Trophoblast cell (in vitro differentiated cells and primary cell): ENCODE measurements around the gene CIB2.

Experiments
- DNase-seq, 2 donors: peaks; one replicate each; pipeline ENCODE4 v3.0.0-alpha.2; 2016
- H2AFZ ChIP-seq: 2 replicates; pipeline ENCODE4 v1.6.1; 2013; ENCODE audit warnings: low read length, moderate library complexity, mild to moderate bottlenecking; ENCODE audit not compliant: insufficient read depth, poor library complexity
- H2AK5ac ChIP-seq: 2 replicates; pipeline ENCODE4 v1.6.1; 2013; ENCODE audit warnings: mild to moderate bottlenecking, low read length
- H2BK120ac ChIP-seq: 2 replicates; pipeline ENCODE4 v1.6.1; 2013; ENCODE audit warnings: low read length, mild to moderate bottlenecking, moderate library complexity; ENCODE audit not compliant: insufficient read depth, poor library complexity
- H2BK12ac ChIP-seq: 2 replicates; pipeline ENCODE4 v1.6.1; 2013; ENCODE audit warnings: mild to moderate bottlenecking, low read length, moderate library complexity
- H2BK5ac ChIP-seq: 2 replicates; pipeline ENCODE4 v1.6.1; 2013; ENCODE audit warnings: low read length, low read depth, moderate library complexity, mild to moderate bottlenecking; ENCODE audit not compliant: poor library complexity
- H3K14ac ChIP-seq: 2 replicates; pipeline ENCODE4 v1.6.1; 2013; ENCODE audit warnings: mild to moderate bottlenecking, low read length
- H3K18ac ChIP-seq: 2 replicates; pipeline ENCODE4 v1.6.1; 2013; ENCODE audit warnings: mild to moderate bottlenecking, low read length
- H3K23ac ChIP-seq: 2 replicates; pipeline ENCODE4 v1.6.1; 2013; ENCODE audit warnings: low read length
- H3K27ac ChIP-seq: 2 replicates; pipeline ENCODE4 v1.5.1; 2013; ENCODE audit warnings: low read depth, mild to moderate bottlenecking, inconsistent platforms, low read length, moderate library complexity
- H3K27me3 ChIP-seq: 2 replicates; pipeline ENCODE4 v1.6.1; 2013; ENCODE audit warnings: inconsistent platforms, mild to moderate bottlenecking, low read length, moderate library complexity; ENCODE audit not compliant: insufficient read depth
- H3K36me3 ChIP-seq, 2 experiments: 1 replicate in 1 of 2; 2 replicates in 1 of 2; pipeline ENCODE4 v1.6.1; 2013; ENCODE audit warnings: low read length in 2 of 2, mild to moderate bottlenecking in 2 of 2, moderate library complexity in 1 of 2; ENCODE audit not compliant: insufficient read depth in 2 of 2, control insufficient read depth in 1 of 2
- H3K4ac ChIP-seq: 2 replicates; pipeline ENCODE4 v1.6.1; 2013; ENCODE audit warnings: low read depth, mild to moderate bottlenecking, low read length, moderate library complexity
- H3K4me1 ChIP-seq, 2 experiments: 1 replicate in 1 of 2; 2 replicates in 1 of 2; pipeline ENCODE4 v1.6.1; 2013; ENCODE audit warnings: low read length in 2 of 2, mild to moderate bottlenecking in 2 of 2, moderate library complexity in 1 of 2; ENCODE audit not compliant: insufficient read depth in 2 of 2, control insufficient read depth in 1 of 2
- H3K4me2 ChIP-seq: 2 replicates; pipeline ENCODE4 v1.6.1; 2013; ENCODE audit warnings: inconsistent platforms, mild to moderate bottlenecking, low read length, moderate library complexity
- H3K4me3 ChIP-seq: 2 replicates; pipeline ENCODE4 v1.5.1; 2013; ENCODE audit warnings: mild to moderate bottlenecking, low read depth, low read length, inconsistent platforms
- H3K79me1 ChIP-seq: one replicate; pipeline ENCODE4 v1.6.1; 2013; ENCODE audit warnings: low read length
- H3K79me2 ChIP-seq: 2 replicates; pipeline ENCODE4 v1.6.1; 2013; ENCODE audit warnings: low read length, mild to moderate bottlenecking; ENCODE audit not compliant: control insufficient read depth, insufficient read depth, poor library complexity
- H3K9ac ChIP-seq: 2 replicates; pipeline ENCODE4 v1.6.1; 2013; ENCODE audit warnings: mild to moderate bottlenecking, low read length
- H3K9me3 ChIP-seq: 2 replicates; pipeline ENCODE4 v1.6.1; 2013; ENCODE audit warnings: low read depth, mild to moderate bottlenecking, control low read depth, inconsistent platforms, low read length; ENCODE audit not compliant: insufficient read depth
- H4K12ac ChIP-seq: 2 replicates; pipeline ENCODE4 v1.6.1; 2013; ENCODE audit warnings: low read depth, mild to moderate bottlenecking, low read length, moderate library complexity
- H4K8ac ChIP-seq: 2 replicates; pipeline ENCODE4 v1.6.1; 2013; ENCODE audit warnings: low read depth, mild to moderate bottlenecking, low read length, moderate library complexity
- H4K91ac ChIP-seq: one replicate; pipeline ENCODE4 v1.6.1; 2013; ENCODE audit warnings: low read depth, mild to moderate bottlenecking, low read length, moderate library complexity
- WGBS: extraction: QIAGEN DNeasy Blood & Tissue Kit; methylation state at CpG from one replicate; pipeline ENCODE4 v1.1.7; 2013; ENCODE audit warnings: missing lambda C conversion rate; ENCODE audit not compliant: insufficient read length, insufficient coverage; ENCODE audit errors: extremely low coverage; 5-methylcytosine and 5-hydroxymethylcytosine counted together

Gene CIB2

DNA sequence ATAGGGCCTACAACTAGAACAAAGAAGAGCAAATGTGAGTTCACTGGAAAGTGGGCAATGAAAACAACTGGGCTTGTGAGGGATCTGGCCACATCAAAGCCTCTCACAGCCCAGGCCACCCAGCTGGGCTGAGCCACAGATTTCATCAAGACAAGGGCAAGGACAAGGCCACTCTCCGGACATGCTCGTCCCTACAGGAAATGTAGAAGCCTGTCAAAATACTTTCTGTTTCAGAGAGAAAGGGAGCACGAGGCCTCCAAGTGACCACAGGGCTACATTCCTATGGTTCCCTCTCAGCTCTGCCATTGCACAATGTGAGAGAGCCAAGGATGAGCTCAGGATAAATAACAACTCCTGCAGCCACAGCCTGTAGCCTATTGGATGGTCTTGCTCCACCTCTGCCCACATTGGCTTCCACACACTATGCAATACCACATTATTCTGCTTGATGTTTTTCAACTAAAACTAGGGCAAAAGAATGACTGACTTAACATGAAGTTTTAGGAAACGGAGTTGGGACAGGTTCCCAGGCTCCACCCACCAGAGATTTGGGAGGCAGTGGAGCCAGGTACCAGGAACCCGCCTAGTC, 65.9 kb downstream of the CIB2 start:
- DNase-seq = peak; percentile 93 to 96
- H4K8ac ChIP-seq = no peak overlapping the region
- H4K12ac ChIP-seq = no peak overlapping the region
- no peak overlapping the region for H2BK120ac ChIP-seq
- no CpG with 5 or more reads among the region's 5 CpGs for WGBS
- no peak overlapping the region for H2BK12ac ChIP-seq
- H3K4me3 ChIP-seq = no peak overlapping the region
- no peak overlapping the region for H3K27ac ChIP-seq
- H3K18ac ChIP-seq = no peak overlapping the region
- H3K23ac ChIP-seq = no peak overlapping the region
- no peak overlapping the region for H3K14ac ChIP-seq
- no peaks in the 10 kb centered on the region for H3K79me1 ChIP-seq
- no peaks in the 10 kb centered on the region for H3K27me3 ChIP-seq
- H3K4ac ChIP-seq = no peak overlapping the region
- no peak overlapping the region for H2AFZ ChIP-seq
- no peaks in the 10 kb centered on the region for H3K9me3 ChIP-seq
- no peak overlapping the region for H2AK5ac ChIP-seq
- no peaks in the 10 kb centered on the region for H3K79me2 ChIP-seq
- no peak overlapping the region for H2BK5ac ChIP-seq
- no peak overlapping the region for H4K91ac ChIP-seq
- H3K4me2 ChIP-seq = no peak overlapping the region
- H3K9ac ChIP-seq = no peak overlapping the region
- H3K4me1 ChIP-seq = peaks cover 9 to 20% of the 10 kb centered on the region in 2 experiments
- no peaks in the 10 kb centered on the region for H3K36me3 ChIP-seq

GRCh38 chr15:78064544-78064943, 66.7 kb downstream of the CIB2 start:
- peaks cover 7 to 16% of the 10 kb centered on the region in 2 experiments for H3K4me1 ChIP-seq
- no peak overlapping the region for H3K9ac ChIP-seq
- no peak overlapping the region for H3K23ac ChIP-seq
- no peak overlapping the region for H4K91ac ChIP-seq
- no peak overlapping the region for H4K12ac ChIP-seq
- H4K8ac ChIP-seq = no peak overlapping the region
- no peaks in the 10 kb centered on the region for H3K27me3 ChIP-seq
- no peaks in the 10 kb centered on the region for H3K79me2 ChIP-seq
- no peak overlapping the region for H3K27ac ChIP-seq
- no peak overlapping the region for H3K4me3 ChIP-seq
- H2BK120ac ChIP-seq = no peak overlapping the region
- H2AK5ac ChIP-seq = no peak overlapping the region
- H2BK5ac ChIP-seq = no peak overlapping the region
- no peaks in the 10 kb centered on the region for H3K9me3 ChIP-seq
- no peak overlapping the region for H2AFZ ChIP-seq
- no peak overlapping the region for H3K4me2 ChIP-seq
- no peaks in the 10 kb centered on the region for H3K36me3 ChIP-seq
- no peak overlapping the region for H3K4ac ChIP-seq
- no peaks in the 10 kb centered on the region for H3K79me1 ChIP-seq
- no peak overlapping the region for H3K18ac ChIP-seq
- 100% methylated on average over 1 of the region's 2 CpGs for WGBS
- H2BK12ac ChIP-seq = no peak overlapping the region
- DNase-seq = no peak
- H3K14ac ChIP-seq = no peak overlapping the region

GRCh38 chr15:78063970-78064385, 67.3 kb downstream of the CIB2 start:
- no peaks in the 10 kb centered on the region for H3K9me3 ChIP-seq
- H3K4me2 ChIP-seq = no peak overlapping the region
- H4K12ac ChIP-seq = no peak overlapping the region
- no peaks in the 10 kb centered on the region for H3K79me2 ChIP-seq
- H3K18ac ChIP-seq = no peak overlapping the region
- peaks cover 9 to 16% of the 10 kb centered on the region in 2 experiments for H3K4me1 ChIP-seq
- no peak for DNase-seq
- no peaks in the 10 kb centered on the region for H3K79me1 ChIP-seq
- H3K14ac ChIP-seq = no peak overlapping the region
- no peaks in the 10 kb centered on the region for H3K36me3 ChIP-seq
- H3K27ac ChIP-seq = no peak overlapping the region
- no peak overlapping the region for H4K8ac ChIP-seq
- H3K9ac ChIP-seq = no peak overlapping the region
- H2AFZ ChIP-seq = no peak overlapping the region
- no peak overlapping the region for H2BK120ac ChIP-seq
- no peaks in the 10 kb centered on the region for H3K27me3 ChIP-seq
- no peak overlapping the region for H4K91ac ChIP-seq
- no peak overlapping the region for H3K4me3 ChIP-seq
- WGBS = 100% methylated on average over 3 of the region's 5 CpGs
- H2BK5ac ChIP-seq = no peak overlapping the region
- no peak overlapping the region for H3K23ac ChIP-seq
- no peak overlapping the region for H2AK5ac ChIP-seq
- no peak overlapping the region for H3K4ac ChIP-seq
- no peak overlapping the region for H2BK12ac ChIP-seq

- Histone ChIP-seq H4K91ac (no peak overlapping the region), H3K23ac (no peak overlapping the region), H3K4me3 (no peak overlapping the region)
These were observed 68.0 kb downstream of the CIB2 start for GRCh38 chr15:78063217-78063616.

More at GRCh38 chr15:78063217-78063616, 68.0 kb downstream of the CIB2 start:
- H3K36me3 ChIP-seq = no peaks in the 10 kb centered on the region
- H2AK5ac ChIP-seq = no peak overlapping the region
- no peak overlapping the region for H4K12ac ChIP-seq
- no peak overlapping the region for H2BK5ac ChIP-seq
- no peaks in the 10 kb centered on the region for H3K9me3 ChIP-seq
- no peak overlapping the region for H3K9ac ChIP-seq
- no peak overlapping the region for H2BK12ac ChIP-seq
- peaks cover 9 to 16% of the 10 kb centered on the region in 2 experiments for H3K4me1 ChIP-seq
- H3K27me3 ChIP-seq = no peaks in the 10 kb centered on the region
- no peak overlapping the region for H3K18ac ChIP-seq
- H4K8ac ChIP-seq = no peak overlapping the region
- H2AFZ ChIP-seq = no peak overlapping the region
- no peak overlapping the region for H3K27ac ChIP-seq
- H3K14ac ChIP-seq = no peak overlapping the region
- no peak overlapping the region for H3K4me2 ChIP-seq
- no peak for DNase-seq
- no peaks in the 10 kb centered on the region for H3K79me2 ChIP-seq
- H2BK120ac ChIP-seq = no peak overlapping the region
- H3K4ac ChIP-seq = no peak overlapping the region
- no peaks in the 10 kb centered on the region for H3K79me1 ChIP-seq
